HG03060 (cell line): ENCODE results near the gene TMEM259.

Experiments
- ATAC-seq: cut with Tn5 transposase; IDR thresholded peaks from one replicate; pipeline ENCODE4 v1.9.1; 2021; ENCODE audit warnings: low read depth, moderate number of reproducible peaks; ENCODE audit not compliant: unreplicated experiment

TMEM259 gene

DNA sequence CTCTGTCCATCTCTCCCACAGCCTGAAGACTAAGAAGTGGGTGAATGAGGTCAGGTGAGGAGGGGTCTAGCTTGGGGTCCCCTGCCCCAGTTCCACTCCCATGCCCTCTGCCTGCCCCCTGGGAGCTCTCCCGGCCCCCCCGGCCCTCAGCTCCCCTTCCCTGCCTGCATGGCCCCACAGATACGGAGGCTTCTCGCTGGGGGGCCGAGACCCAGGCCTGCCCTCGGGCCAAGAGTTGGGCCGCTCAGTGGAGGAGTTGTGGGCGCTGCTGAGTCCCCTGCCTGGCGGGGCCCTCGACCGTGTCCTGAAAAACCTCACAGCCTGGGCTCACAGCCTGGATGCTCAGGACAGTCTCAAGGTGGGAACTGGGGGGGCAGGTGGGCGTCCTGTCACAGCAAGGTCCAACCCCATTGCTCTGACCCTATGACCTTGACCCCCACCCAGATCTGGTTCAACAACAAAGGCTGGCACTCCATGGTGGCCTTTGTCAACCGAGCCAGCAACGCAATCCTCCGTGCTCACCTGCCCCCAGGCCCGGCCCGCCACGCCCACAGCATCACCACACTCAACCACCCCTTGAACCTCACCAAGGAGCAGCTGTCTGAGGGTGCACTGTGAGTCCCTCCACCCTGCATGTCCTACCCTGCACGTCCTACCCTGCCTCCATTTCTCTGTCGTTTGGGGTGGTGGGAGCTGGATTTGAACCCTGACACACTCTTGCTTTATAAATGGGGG lies 35.1 kb upstream of the TMEM259 start:
- ATAC-seq, result no peak

DNA sequence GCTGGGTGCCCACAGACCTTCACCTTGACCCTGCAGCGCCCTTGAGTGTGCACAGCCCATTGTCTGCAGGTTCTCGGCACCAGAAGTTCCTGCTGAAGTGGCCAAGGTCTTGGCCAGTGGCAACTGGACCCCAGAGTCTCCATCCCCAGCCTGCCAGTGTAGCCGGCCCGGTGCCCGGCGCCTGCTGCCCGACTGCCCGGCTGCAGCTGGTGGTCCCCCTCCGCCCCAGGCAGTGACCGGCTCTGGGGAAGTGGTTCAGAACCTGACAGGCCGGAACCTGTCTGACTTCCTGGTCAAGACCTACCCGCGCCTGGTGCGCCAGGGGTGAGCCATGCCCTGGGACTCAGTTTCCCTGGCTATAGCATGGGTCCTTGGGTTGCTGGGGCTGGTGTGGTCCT lies 34.1 kb upstream of the TMEM259 start:
- no peak for ATAC-seq

- no peak for ATAC-seq
Observed at GRCh38 chr19:1054102-1055027, 33.4 kb upstream of the TMEM259 start.

DNA sequence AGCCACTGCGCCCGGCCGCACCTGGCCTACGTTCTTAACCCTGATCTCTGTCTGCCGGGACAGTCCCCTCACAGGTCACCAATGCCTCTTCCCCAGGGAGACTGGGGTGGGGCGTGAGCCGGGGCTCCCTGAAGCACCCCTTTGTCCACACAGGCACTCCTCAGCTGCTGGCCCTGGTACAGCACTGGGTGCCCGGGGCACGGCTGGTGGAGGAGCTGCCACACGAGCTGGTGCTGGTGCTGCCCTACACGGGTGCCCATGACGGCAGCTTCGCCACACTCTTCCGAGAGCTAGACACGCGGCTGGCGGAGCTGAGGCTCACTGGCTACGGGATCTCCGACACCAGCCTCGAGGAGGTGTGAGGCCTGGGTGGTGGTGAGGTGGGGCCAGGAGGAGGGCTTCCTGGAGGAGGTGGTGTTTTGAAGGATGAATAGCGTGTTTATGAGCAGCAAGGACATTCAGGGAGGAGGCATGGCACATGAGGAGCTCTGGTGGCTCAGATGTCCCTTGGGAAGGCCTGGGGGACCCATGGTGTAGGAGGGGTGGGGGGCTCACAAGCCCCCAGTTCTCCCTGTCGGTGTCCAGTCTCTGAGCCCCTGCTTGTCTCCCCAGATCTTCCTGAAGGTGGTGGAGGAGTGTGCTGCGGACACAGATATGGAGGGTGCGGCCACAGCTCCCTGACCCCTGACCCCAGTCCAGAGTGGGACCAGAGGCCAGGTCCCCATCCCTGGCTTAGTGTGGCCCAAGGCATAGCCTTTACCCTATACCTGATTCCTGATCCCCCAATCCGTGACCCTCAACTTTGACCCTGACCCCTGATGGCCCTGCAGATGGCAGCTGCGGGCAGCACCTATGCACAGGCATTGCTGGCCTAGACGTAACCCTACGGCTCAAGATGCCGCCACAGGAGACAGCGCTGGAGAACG lies 32.5 kb upstream of the TMEM259 start:
- no peak for ATAC-seq

- no peak for ATAC-seq
Observed at GRCh38 chr19:1052349-1052975, 31.5 kb upstream of the TMEM259 start.

DNA sequence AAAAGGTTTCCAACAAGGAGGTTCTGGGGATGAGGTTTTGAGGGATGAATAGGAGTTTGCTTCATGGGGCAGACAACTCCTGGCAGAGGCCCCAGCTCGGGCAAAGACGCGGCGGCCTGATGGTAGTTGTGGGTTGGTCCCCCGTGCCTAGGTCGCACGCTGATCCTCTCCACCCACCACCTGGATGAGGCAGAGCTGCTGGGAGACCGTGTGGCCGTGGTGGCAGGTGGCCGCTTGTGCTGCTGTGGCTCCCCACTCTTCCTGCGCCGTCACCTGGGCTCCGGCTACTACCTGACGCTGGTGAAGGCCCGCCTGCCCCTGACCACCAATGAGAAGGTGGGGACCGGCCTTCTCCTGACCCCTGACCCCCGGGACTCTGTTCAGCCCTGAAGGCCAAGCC lies 30.9 kb upstream of the TMEM259 start:
- ATAC-seq, result no peak

DNA sequence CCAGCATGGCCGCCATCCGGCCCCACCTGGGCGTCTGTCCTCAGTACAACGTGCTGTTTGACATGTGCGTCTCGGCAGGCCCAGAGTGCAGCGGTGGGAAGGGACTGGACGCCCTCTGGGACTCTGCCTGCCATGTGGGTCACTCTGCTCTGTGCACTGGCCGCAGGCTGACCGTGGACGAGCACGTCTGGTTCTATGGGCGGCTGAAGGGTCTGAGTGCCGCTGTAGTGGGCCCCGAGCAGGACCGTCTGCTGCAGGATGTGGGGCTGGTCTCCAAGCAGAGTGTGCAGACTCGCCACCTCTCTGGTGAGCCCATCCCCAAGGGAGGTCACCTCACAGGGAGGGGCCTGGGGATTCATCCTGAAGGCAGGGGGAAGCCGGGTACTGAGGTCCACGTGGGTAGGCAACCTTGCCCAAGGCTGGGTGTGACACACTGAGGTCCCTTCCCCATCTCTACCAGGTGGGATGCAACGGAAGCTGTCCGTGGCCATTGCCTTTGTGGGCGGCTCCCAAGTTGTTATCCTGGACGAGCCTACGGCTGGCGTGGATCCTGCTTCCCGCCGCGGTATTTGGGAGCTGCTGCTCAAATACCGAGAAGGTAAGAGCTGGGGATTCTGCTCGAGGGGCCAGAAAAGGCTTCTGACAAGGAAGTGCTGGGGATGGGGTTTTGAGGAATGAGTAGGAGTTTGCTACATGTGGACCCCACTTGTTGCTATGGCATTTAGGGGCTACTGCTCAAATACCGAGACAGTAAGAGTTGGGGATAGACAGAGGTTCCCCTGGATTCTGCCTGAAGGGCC lies 30.3 kb upstream of the TMEM259 start:
- no peak for ATAC-seq

GRCh38 chr19:1049800-1050199 lies 28.9 kb upstream of the TMEM259 start:
- ATAC-seq, result no peak

- no peak for ATAC-seq
Observed at GRCh38 chr19:1049106-1049505, 28.2 kb upstream of the TMEM259 start.

DNA sequence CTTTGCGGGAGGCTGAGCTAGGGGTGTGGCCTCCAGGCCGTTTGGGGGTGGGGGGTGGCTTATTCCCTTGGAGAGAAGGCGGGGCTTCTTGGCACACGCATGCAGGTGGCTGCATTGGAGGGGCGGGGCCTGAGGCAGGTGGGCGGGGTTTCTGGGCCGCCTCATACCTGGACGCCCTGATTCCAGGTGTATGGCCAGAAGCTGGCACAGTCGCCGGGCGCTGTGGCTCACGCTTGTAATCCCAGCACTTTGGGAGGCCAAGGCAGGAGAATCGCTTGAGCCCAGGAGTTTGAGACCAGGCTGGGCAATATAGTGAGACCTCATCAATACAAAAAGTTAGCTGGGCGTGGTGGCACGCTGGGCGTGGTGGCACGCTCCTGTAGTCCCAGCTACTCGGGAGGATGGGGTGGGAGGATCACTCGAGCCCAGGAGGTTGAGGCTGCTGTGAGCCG lies 26.8 kb upstream of the TMEM259 start:
- ATAC-seq, result no peak

DNA sequence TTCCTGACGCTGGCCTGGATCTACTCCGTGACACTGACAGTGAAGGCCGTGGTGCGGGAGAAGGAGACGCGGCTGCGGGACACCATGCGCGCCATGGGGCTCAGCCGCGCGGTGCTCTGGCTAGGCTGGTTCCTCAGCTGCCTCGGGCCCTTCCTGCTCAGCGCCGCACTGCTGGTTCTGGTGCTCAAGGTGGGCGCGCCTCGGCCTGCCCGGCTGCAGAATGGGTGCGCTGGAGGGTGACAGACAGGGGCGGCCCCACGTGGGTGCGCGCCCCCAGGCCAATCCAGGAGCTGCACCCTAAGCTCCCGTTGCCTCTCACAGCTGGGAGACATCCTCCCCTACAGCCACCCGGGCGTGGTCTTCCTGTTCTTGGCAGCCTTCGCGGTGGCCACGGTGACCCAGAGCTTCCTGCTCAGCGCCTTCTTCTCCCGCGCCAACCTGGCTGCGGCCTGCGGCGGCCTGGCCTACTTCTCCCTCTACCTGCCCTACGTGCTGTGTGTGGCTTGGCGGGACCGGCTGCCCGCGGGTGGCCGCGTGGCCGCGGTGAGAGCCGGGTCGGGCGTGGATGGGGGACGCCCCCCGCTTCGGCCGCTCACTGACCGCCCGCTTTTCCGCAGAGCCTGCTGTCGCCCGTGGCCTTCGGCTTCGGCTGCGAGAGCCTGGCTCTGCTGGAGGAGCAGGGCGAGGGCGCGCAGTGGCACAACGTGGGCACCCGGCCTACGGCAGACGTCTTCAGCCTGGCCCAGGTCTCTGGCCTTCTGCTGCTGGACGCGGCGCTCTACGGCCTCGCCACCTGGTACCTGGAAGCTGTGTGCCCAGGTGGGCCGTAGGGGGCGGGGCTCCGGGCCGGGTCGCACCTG lies 26.1 kb upstream of the TMEM259 start:
- no peak for ATAC-seq

DNA sequence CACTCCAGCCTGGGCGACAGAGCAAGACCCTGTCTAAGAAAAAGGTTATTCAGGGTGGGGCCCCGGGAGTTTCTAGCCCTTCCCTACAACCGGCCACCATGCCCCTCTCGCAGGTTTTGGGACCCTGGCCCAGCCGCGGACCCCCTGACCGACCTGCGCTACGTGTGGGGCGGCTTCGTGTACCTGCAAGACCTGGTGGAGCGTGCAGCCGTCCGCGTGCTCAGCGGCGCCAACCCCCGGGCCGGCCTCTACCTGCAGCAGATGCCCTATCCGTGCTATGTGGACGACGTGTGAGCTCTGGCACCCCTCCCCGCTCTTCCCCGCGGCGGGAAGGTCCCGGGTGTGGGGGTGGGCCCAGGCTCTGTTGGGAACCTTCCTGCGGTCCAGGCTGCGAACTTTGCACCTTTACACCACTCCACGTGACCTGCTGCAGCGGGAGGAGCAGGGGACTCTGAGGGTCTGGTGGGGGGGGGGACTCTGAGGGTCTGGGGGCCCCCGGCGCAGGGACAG lies 25.2 kb upstream of the TMEM259 start:
- no peak for ATAC-seq

DNA sequence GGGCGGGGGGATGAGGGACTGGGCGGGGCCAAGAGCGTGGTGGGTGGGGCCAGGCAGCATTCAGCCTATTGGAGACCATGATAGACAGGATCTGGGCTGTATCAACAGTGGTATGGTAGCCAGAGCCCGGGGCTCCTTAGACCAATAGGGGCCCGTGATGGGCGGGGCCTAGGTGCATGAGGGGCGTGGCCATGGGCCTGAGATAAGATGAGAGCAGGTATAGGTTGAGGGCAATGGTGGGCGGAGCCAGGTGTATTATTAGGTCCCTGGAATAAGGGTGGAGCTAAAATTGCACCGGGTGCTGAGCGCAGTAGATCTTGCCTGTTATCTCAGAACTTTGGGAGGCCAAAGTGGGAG lies 24.3 kb upstream of the TMEM259 start:
- ATAC-seq, result no peak

DNA sequence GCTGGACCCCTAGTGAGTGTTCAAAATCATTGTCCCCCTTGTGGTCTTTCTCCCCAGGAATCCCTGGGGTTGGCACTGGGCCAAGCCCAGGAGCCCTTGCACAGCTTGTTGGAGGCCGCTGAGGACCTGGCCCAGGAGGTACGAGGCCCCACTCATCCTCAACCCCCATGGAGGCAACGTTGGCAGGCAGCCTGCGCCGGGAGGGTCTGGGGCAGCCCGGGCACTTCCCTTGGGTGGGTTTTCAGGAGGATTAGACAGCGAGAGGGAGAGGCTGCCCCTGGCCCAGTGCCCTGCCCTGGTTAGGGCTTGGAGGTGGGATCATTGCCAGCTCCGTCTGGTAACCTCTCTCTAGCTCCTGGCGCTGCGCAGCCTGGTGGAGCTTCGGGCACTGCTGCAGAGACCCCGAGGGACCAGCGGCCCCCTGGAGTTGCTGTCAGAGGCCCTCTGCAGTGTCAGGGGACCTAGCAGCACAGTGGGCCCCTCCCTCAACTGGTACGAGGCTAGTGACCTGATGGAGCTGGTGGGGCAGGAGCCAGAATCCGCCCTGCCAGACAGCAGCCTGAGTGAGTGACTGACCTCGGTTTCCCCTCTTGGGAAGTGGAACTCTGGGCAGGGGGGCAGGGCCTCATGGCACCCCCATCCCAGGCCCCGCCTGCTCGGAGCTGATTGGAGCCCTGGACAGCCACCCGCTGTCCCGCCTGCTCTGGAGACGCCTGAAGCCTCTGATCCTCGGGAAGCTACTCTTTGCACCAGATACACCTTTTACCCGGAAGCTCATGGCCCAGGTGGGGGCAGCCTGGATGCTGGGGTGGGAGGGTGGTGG lies 22.0 kb upstream of the TMEM259 start:
- ATAC-seq, result no peak

GRCh38 chr19:1041835-1042685 lies 21.1 kb upstream of the TMEM259 start:
- no peak for ATAC-seq

- ATAC-seq, result no peak
Observed at GRCh38 chr19:1041272-1041834, 20.4 kb upstream of the TMEM259 start.
